Measurements from ENCODE around the gene YY1. TPM values are rescaled to one million over a fixed set of nuclear protein-coding genes. Genes with fewer than 3 reads are reported as not detected.
"Not testable (repeated sequence)": the region's sequence is repeated elsewhere in the genome, so short reads cannot be mapped to it uniquely, and the experiment has no call there.

The YY1 gene
- total RNA-seq, 2 experiments from 2014 or later, result 86.4 to 89.6 TPM

GRCh38 chr14:100203962-100204834, 34.7 kb upstream of the YY1 start:
- ATAC-seq (ENCODE audit: low read depth), result no peak
- H3K9me3 Mint-ChIP-seq, result no peaks in the 10 kb centered on the region
- POLR2A ChIA-PET, result interaction anchor here (0.6 to 1.4 kb wide), 2 partner anchors 11 to 31 kb away, joined by 4 read pairs; no protein-coding TSS in a partner anchor
- DNase-seq, result no peak
- no peaks in the 10 kb centered on the region for H3K36me3 Mint-ChIP-seq
- H3K27ac Mint-ChIP-seq, result no peak overlapping the region
- H3K4me3 Mint-ChIP-seq, result no peak overlapping the region
- peaks cover 1% of the 10 kb centered on the region for H3K4me1 Mint-ChIP-seq
- peaks cover 9% of the 10 kb centered on the region for H3K27me3 Mint-ChIP-seq

GRCh38 chr14:100204835-100205167, 34.1 kb upstream of the YY1 start:
- not testable (repeated sequence) for DNase-seq; H3K36me3 Mint-ChIP-seq; H3K9me3 Mint-ChIP-seq; H3K4me3 Mint-ChIP-seq; H3K27ac Mint-ChIP-seq; ATAC-seq (ENCODE audit: low read depth); H3K27me3 Mint-ChIP-seq; H3K4me1 Mint-ChIP-seq
- POLR2A ChIA-PET, result interaction anchor here (1.4 kb wide), 1 partner anchor 12 kb away, joined by 4 read pairs; no protein-coding TSS in a partner anchor

- H3K9me3 Mint-ChIP-seq; POLR2A ChIA-PET; H3K4me3 Mint-ChIP-seq; H3K36me3 Mint-ChIP-seq; H3K4me1 Mint-ChIP-seq; ATAC-seq (ENCODE audit: low read depth); H3K27me3 Mint-ChIP-seq; DNase-seq; H3K27ac Mint-ChIP-seq: not testable (repeated sequence)
These were observed 31.4 kb upstream of the YY1 start for GRCh38 chr14:100207588-100207987.

- H3K4me1 Mint-ChIP-seq, result peaks cover 12% of the 10 kb centered on the region
- H3K27me3 Mint-ChIP-seq; ATAC-seq (ENCODE audit: low read depth); POLR2A ChIA-PET; DNase-seq; H3K27ac Mint-ChIP-seq; H3K9me3 Mint-ChIP-seq; H3K36me3 Mint-ChIP-seq; H3K4me3 Mint-ChIP-seq: not testable (repeated sequence)
These were observed 30.8 kb upstream of the YY1 start for GRCh38 chr14:100208136-100208535.

- H3K9me3 Mint-ChIP-seq, result no peaks in the 10 kb centered on the region
- H3K36me3 Mint-ChIP-seq, result no peaks in the 10 kb centered on the region
- no peaks in the 10 kb centered on the region for H3K27me3 Mint-ChIP-seq
- DNase-seq, result no peak
- peaks cover 28% of the 10 kb centered on the region for H3K4me1 Mint-ChIP-seq
- POLR2A ChIA-PET, result interaction anchor here (5.4 kb wide), 1 partner anchor 25 kb away, joined by 32 read pairs; no protein-coding TSS in a partner anchor
- no peak overlapping the region for H3K4me3 Mint-ChIP-seq
- no peak for ATAC-seq (ENCODE audit: low read depth)
- H3K27ac Mint-ChIP-seq, result no peak overlapping the region
These were observed 27.6 kb upstream of the YY1 start for GRCh38 chr14:100211366-100211765.

- peaks cover 28% of the 10 kb centered on the region for H3K4me1 Mint-ChIP-seq
- H3K9me3 Mint-ChIP-seq, result no peaks in the 10 kb centered on the region
- POLR2A ChIA-PET, result interaction anchor here (5.4 kb wide), 1 partner anchor 24 kb away, joined by 32 read pairs; no protein-coding TSS in a partner anchor
- no peak overlapping the region for H3K4me3 Mint-ChIP-seq
- no peak overlapping the region for H3K27ac Mint-ChIP-seq
- DNase-seq (no peak), ATAC-seq (ENCODE audit: low read depth) (no peak)
- no peaks in the 10 kb centered on the region for H3K36me3 Mint-ChIP-seq
- H3K27me3 Mint-ChIP-seq, result no peaks in the 10 kb centered on the region
These were observed 27.1 kb upstream of the YY1 start for GRCh38 chr14:100211893-100212292.

GRCh38 chr14:100212476-100213333, 26.2 kb upstream of the YY1 start:
- peak overlapping the region; percentile 88 for H3K27ac Mint-ChIP-seq
- ATAC-seq (ENCODE audit: low read depth), result no peak

GRCh38 chr14:100213587-100213955, 25.4 kb upstream of the YY1 start:
- H3K4me1 Mint-ChIP-seq, result peaks cover 27% of the 10 kb centered on the region
- POLR2A ChIA-PET, result interaction anchor here (0.8 to 5.4 kb wide), 5 partner anchors 10 to 242 kb away, joined by 3 to 37 read pairs (median 12); no protein-coding TSS in a partner anchor
- ATAC-seq (ENCODE audit: low read depth) (no peak), DNase-seq (no peak)
- H3K27ac Mint-ChIP-seq, result peak overlapping the region; percentile 88
- no peaks in the 10 kb centered on the region for H3K27me3 Mint-ChIP-seq
- H3K36me3 Mint-ChIP-seq, result no peaks in the 10 kb centered on the region
- H3K4me3 Mint-ChIP-seq, result peak overlapping the region; percentile 85
- H3K9me3 Mint-ChIP-seq, result no peaks in the 10 kb centered on the region

More at GRCh38 chr14:100212476-100213333, 26.2 kb upstream of the YY1 start:
- no peaks in the 10 kb centered on the region for H3K36me3 Mint-ChIP-seq
- no peaks in the 10 kb centered on the region for H3K9me3 Mint-ChIP-seq
- peaks cover 27% of the 10 kb centered on the region for H3K4me1 Mint-ChIP-seq
- peak overlapping the region; percentile 85 for H3K4me3 Mint-ChIP-seq
- POLR2A ChIA-PET, result interaction anchor here (0.5 to 5.4 kb wide), 5 partner anchors 11 to 242 kb away, joined by 3 to 37 read pairs (median 9); no protein-coding TSS in a partner anchor
- no peak for DNase-seq
- no peaks in the 10 kb centered on the region for H3K27me3 Mint-ChIP-seq

GRCh38 chr14:100213956-100214769, 24.8 kb upstream of the YY1 start:
- Mint-ChIP-seq H3K9me3 (no peaks in the 10 kb centered on the region), H3K4me1 (peaks cover 28% of the 10 kb centered on the region), H3K27ac (peak overlapping the region; percentile 94), H3K4me3 (peak overlapping the region; percentile 85), H3K27me3 (no peaks in the 10 kb centered on the region), H3K36me3 (no peaks in the 10 kb centered on the region)
- DNase-seq (peak; percentile 97), ATAC-seq (ENCODE audit: low read depth) (peak; percentile 94)
- POLR2A ChIA-PET, result interaction anchor here (1.4 to 5.4 kb wide), 4 partner anchors 9 to 22 kb away, joined by 5 to 37 read pairs (median 22); no protein-coding TSS in a partner anchor

GRCh38 chr14:100214770-100215083, 24.2 kb upstream of the YY1 start:
- no peaks in the 10 kb centered on the region for H3K27me3 Mint-ChIP-seq
- peaks cover 32% of the 10 kb centered on the region for H3K4me1 Mint-ChIP-seq
- POLR2A ChIA-PET, result interaction anchor here (1.4 to 5.4 kb wide), 4 partner anchors 8 to 21 kb away, joined by 5 to 37 read pairs (median 22); no protein-coding TSS in a partner anchor
- H3K4me3 Mint-ChIP-seq, result peak overlapping the region; percentile 81
- ATAC-seq (ENCODE audit: low read depth) (no peak), DNase-seq (no peak)
- no peaks in the 10 kb centered on the region for H3K9me3 Mint-ChIP-seq
- H3K36me3 Mint-ChIP-seq, result no peaks in the 10 kb centered on the region
- H3K27ac Mint-ChIP-seq, result peak overlapping the region; percentile 94

GRCh38 chr14:100215330-100215885, 23.5 kb upstream of the YY1 start:
- Mint-ChIP-seq H3K4me3 (peak overlapping the region; percentile 4), H3K9me3 (no peaks in the 10 kb centered on the region), H3K27ac (peak overlapping the region; percentile 94)

GRCh38 chr14:100219126-100219785, 19.7 kb upstream of the YY1 start:
- DNase-seq (no peak), ATAC-seq (ENCODE audit: low read depth) (no peak)
- Mint-ChIP-seq H3K27ac (peak overlapping the region; percentile 31), H3K4me3 (no peak overlapping the region), H3K4me1 (peaks cover 34% of the 10 kb centered on the region), H3K27me3 (no peaks in the 10 kb centered on the region), H3K36me3 (no peaks in the 10 kb centered on the region), H3K9me3 (no peaks in the 10 kb centered on the region)
- POLR2A ChIA-PET, result interaction anchor here (0.6 to 2.0 kb wide), 4 partner anchors 18 to 738 kb away, joined by 3 to 6 read pairs (median 4); partner anchors contain the start of genes CCNK and SETD3

More at GRCh38 chr14:100215330-100215885, 23.5 kb upstream of the YY1 start:
- ATAC-seq (ENCODE audit: low read depth) (no peak), DNase-seq (no peak)
- Mint-ChIP-seq H3K4me1 (peaks cover 32% of the 10 kb centered on the region), H3K27me3 (no peaks in the 10 kb centered on the region), H3K36me3 (no peaks in the 10 kb centered on the region)
- POLR2A ChIA-PET, result interaction anchor here (1.4 to 5.4 kb wide), 3 partner anchors 19 to 22 kb away, joined by 5 to 32 read pairs (median 12); no protein-coding TSS in a partner anchor
